ENCODE data around the gene KNCN.

DNA sequence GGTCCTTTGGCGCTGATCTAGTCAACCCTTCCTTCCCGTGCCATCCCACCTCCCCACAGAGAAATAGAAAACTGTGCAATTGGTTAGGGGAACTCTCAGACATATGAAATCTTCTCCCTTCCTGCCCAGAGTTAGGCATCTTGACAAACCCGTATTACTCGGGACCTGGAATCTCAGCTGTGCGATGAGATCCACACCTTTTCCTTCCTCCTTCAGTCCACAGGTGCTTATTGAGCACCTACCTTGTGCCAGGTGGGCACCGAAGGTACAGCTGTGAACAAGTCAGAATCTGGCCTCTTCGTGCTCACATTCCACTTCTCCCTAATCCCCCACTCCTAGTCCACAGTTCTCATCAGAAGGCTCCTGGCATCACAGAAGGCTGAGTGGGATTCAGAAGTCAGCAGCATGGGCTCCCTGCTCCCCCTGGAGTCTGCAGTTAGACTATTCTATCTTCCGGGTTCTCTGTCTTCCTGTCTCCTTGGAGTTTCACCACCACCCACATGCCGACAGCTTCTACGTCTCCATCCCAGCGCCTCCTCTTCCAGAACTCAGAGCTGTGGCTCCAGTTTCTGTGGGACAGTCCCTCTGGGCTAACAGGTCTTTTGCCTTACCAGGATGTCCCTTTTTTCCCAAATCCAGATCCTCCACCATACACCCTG lies 23.0 kb downstream of the KNCN start:
- TF ChIP-seq, protein P1, sequence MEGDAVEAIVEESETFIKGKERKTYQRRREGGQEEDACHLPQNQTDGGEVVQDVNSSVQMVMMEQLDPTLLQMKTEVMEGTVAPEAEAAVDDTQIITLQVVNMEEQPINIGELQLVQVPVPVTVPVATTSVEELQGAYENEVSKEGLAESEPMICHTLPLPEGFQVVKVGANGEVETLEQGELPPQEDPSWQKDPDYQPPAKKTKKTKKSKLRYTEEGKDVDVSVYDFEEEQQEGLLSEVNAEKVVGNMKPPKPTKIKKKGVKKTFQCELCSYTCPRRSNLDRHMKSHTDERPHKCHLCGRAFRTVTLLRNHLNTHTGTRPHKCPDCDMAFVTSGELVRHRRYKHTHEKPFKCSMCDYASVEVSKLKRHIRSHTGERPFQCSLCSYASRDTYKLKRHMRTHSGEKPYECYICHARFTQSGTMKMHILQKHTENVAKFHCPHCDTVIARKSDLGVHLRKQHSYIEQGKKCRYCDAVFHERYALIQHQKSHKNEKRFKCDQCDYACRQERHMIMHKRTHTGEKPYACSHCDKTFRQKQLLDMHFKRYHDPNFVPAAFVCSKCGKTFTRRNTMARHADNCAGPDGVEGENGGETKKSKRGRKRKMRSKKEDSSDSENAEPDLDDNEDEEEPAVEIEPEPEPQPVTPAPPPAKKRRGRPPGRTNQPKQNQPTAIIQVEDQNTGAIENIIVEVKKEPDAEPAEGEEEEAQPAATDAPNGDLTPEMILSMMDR (IDR thresholded peaks at IDR 0.05): no peak
- TF ChIP-seq POLR2A (IDR thresholded peaks at IDR 0.05): no peak
